HEK293 (cell line): Measurements from ENCODE around the gene RFX2.

ENCODE experiments used
- CTCF ChIA-PET: fragments of 350-600 bp; formaldehyde crosslinking; extraction: SDS; loops from one replicate; lab custom pipeline; 2021; ENCODE audit warnings: antibody characterized with exemption; lab: Yijun Ruan, JAX
- POLR2A ChIA-PET: fragments of 300-600 bp; formaldehyde crosslinking; extraction: SDS; loops from one replicate; lab custom pipeline; 2020; ENCODE audit warnings: antibody characterized with exemption, inconsistent platforms; lab: Yijun Ruan, JAX
- H3K27ac ChIP-seq: fragments of 200-500 bp; sonication (Bioruptor generic); 2 replicates; pipeline ENCODE4 v1.5.1; 2014; ENCODE audit warnings: low read depth, low read length, control low read depth, inconsistent platforms; ENCODE audit errors: extremely low read depth
- H3K36me3 ChIP-seq, 2 experiments: fragments of 200-500 bp in 1 of 2; sonication (Bioruptor generic) in 1 of 2; 1 replicate in 1 of 2; 2 replicates in 1 of 2; pipeline ENCODE4 v1.5.1; 2014 to 2017; ENCODE audit warnings: inconsistent platforms in 2 of 2, low read length in 2 of 2; ENCODE audit not compliant: control insufficient read depth in 2 of 2, insufficient read depth in 1 of 2
- H3K4me1 ChIP-seq: fragments of 200-500 bp; sonication (Bioruptor generic); 2 replicates; pipeline ENCODE4 v1.5.1; 2014; ENCODE audit warnings: mild to moderate bottlenecking, low read length, inconsistent platforms; ENCODE audit not compliant: control insufficient read depth, insufficient read depth
- H3K4me3 ChIP-seq: 2 replicates; pipeline ENCODE4 v1.5.1; 2011; ENCODE audit warnings: low read depth, mild to moderate bottlenecking, control low read depth, low read length, moderate library complexity
- H3K9me3 ChIP-seq: fragments of 200-500 bp; sonication (Bioruptor generic); 2 replicates; pipeline ENCODE4 v1.5.1; 2014; ENCODE audit warnings: low read depth, low read length, inconsistent platforms; ENCODE audit not compliant: control insufficient read depth, insufficient read depth
- BCL6B ChIP-seq: fragments of 450-650 bp; formaldehyde crosslinking; IDR thresholded peaks from 2 replicates; pipeline ENCODE4 v1.5.1; 2017; ENCODE audit warnings: missing biosample characterization, missing genetic modification characterization
- EGR2 ChIP-seq: fragments of 450-650 bp; formaldehyde crosslinking; IDR thresholded peaks from 2 replicates; pipeline ENCODE4 v1.5.1; 2016; ENCODE audit warnings: low read depth, missing biosample characterization, missing genetic modification characterization
- HOXC10 ChIP-seq: sonication (generic); formaldehyde crosslinking; IDR thresholded peaks from 2 replicates; pipeline ENCODE4 v1.8.1; 2023; ENCODE audit warnings: mild to moderate bottlenecking, missing genetic modification reagents
- KLF16 ChIP-seq: fragments of 450-650 bp; formaldehyde crosslinking; IDR thresholded peaks from 2 replicates; pipeline ENCODE4 v1.5.1; 2017; ENCODE audit warnings: missing biosample characterization, missing genetic modification characterization
- PBX3 ChIP-seq: sonication (generic); formaldehyde crosslinking; IDR thresholded peaks from 2 replicates; pipeline ENCODE4 v1.8.1; 2022; ENCODE audit warnings: mild to moderate bottlenecking, moderate library complexity, missing genetic modification reagents
- RBAK ChIP-seq: fragments of 450-650 bp; formaldehyde crosslinking; IDR thresholded peaks from 2 replicates; pipeline ENCODE4 v1.5.1; 2016; ENCODE audit warnings: missing biosample characterization, missing genetic modification characterization
- YY2 ChIP-seq: fragments of 450-650 bp; formaldehyde crosslinking; IDR thresholded peaks from 2 replicates; pipeline ENCODE4 v1.5.1; 2016; ENCODE audit warnings: missing biosample characterization, missing genetic modification characterization
- ZBTB11 ChIP-seq: fragments of 450-650 bp; formaldehyde crosslinking; conservative IDR thresholded peaks from 2 replicates; pipeline ENCODE4 v1.5.1; 2016; ENCODE audit warnings: low read depth, missing biosample characterization, missing genetic modification characterization
- ZBTB6 ChIP-seq: fragments of 450-650 bp; formaldehyde crosslinking; IDR thresholded peaks from 2 replicates; pipeline ENCODE4 v1.5.1; 2017; ENCODE audit warnings: missing biosample characterization, missing genetic modification characterization
- ZFP41 ChIP-seq: fragments of 450-650 bp; formaldehyde crosslinking; IDR thresholded peaks from 2 replicates; pipeline ENCODE4 v1.5.1; 2016; ENCODE audit warnings: missing biosample characterization, missing genetic modification characterization, borderline replicate concordance
- ZNF10 ChIP-seq: fragments of 450-650 bp; formaldehyde crosslinking; IDR thresholded peaks from 2 replicates; pipeline ENCODE4 v1.5.1; 2017; ENCODE audit warnings: missing biosample characterization, missing genetic modification characterization
- ZNF146 ChIP-seq: fragments of 450-650 bp; formaldehyde crosslinking; IDR thresholded peaks from 2 replicates; pipeline ENCODE4 v1.5.1; 2016; ENCODE audit warnings: missing biosample characterization, missing genetic modification characterization
- ZNF214 ChIP-seq: fragments of 450-650 bp; formaldehyde crosslinking; IDR thresholded peaks from 2 replicates; pipeline ENCODE4 v1.5.1; 2017; ENCODE audit warnings: missing biosample characterization, mild to moderate bottlenecking, missing genetic modification characterization, borderline replicate concordance
- ZNF223 ChIP-seq: fragments of 450-650 bp; formaldehyde crosslinking; IDR thresholded peaks from 2 replicates; pipeline ENCODE4 v1.5.1; 2016; ENCODE audit warnings: missing biosample characterization, missing genetic modification characterization
- ZNF302 ChIP-seq: fragments of 450-650 bp; formaldehyde crosslinking; IDR thresholded peaks from 2 replicates; pipeline ENCODE4 v1.5.1; 2016; ENCODE audit warnings: missing biosample characterization, missing genetic modification characterization, low read depth
- ZNF37A ChIP-seq: fragments of 450-650 bp; IDR thresholded peaks from 2 replicates; pipeline ENCODE4 v1.5.1; 2018; ENCODE audit warnings: missing biosample characterization, missing genetic modification characterization
- ZNF398 ChIP-seq: fragments of 450-650 bp; formaldehyde crosslinking; IDR thresholded peaks from 2 replicates; pipeline ENCODE4 v1.5.1; 2017; ENCODE audit warnings: missing biosample characterization, missing genetic modification characterization
- ZNF433 ChIP-seq: fragments of 450-650 bp; formaldehyde crosslinking; IDR thresholded peaks from 2 replicates; pipeline ENCODE4 v1.5.1; 2016; ENCODE audit warnings: missing biosample characterization, missing genetic modification characterization, low read depth
- ZNF48 ChIP-seq: fragments of 450-650 bp; formaldehyde crosslinking; IDR thresholded peaks from 2 replicates; pipeline ENCODE4 v1.5.1; 2016; ENCODE audit warnings: missing biosample characterization, missing genetic modification characterization
- ZNF530 ChIP-seq: fragments of 450-650 bp; formaldehyde crosslinking; IDR thresholded peaks from 2 replicates; pipeline ENCODE4 v1.5.1; 2016; ENCODE audit warnings: low read depth, missing biosample characterization, missing genetic modification characterization
- ZNF610 ChIP-seq: fragments of 450-650 bp; formaldehyde crosslinking; IDR thresholded peaks from 2 replicates; pipeline ENCODE4 v1.5.1; 2016; ENCODE audit warnings: missing biosample characterization, missing genetic modification characterization, borderline replicate concordance
- ZNF623 ChIP-seq: fragments of 450-650 bp; formaldehyde crosslinking; IDR thresholded peaks from 2 replicates; pipeline ENCODE4 v1.5.1; 2016; ENCODE audit warnings: missing biosample characterization, missing genetic modification characterization
- ZNF670 ChIP-seq: fragments of 450-650 bp; formaldehyde crosslinking; IDR thresholded peaks from 2 replicates; pipeline ENCODE4 v1.5.1; 2016; ENCODE audit warnings: missing biosample characterization, missing genetic modification characterization, low read depth
- ZNF701 ChIP-seq: fragments of 450-650 bp; formaldehyde crosslinking; IDR thresholded peaks from 2 replicates; pipeline ENCODE4 v1.5.1; 2016; ENCODE audit warnings: missing biosample characterization, missing genetic modification characterization
- ZNF704 ChIP-seq: fragments of 450-650 bp; formaldehyde crosslinking; IDR thresholded peaks from 2 replicates; pipeline ENCODE4 v1.5.1; 2016; ENCODE audit warnings: missing biosample characterization, missing genetic modification characterization

RFX2 gene

GRCh38 chr19:6092329-6093286 lies 17.7 kb downstream of the RFX2 start (continued):
- TF ChIP-seq ZNF214 (no peak), ZNF433 (tag by site-specific recombination) (no peak), HOXC10 (no peak), ZNF623 (tag by site-specific recombination) (no peak), ZNF670 (tag by site-specific recombination) (no peak), YY2 (no peak), PBX3 (no peak; the same call in 1 of the 2 replicates), BCL6B (tag by site-specific recombination) (no peak), ZNF398 (tag by site-specific recombination) (no peak), ZNF704 (no peak), ZNF146 (no peak), ZNF610 (tag by site-specific recombination) (no peak), RBAK (tag by site-specific recombination) (no peak), ZNF48 (tag by site-specific recombination) (no peak), KLF16 (tag by site-specific recombination) (no peak), ZNF701 (no peak)
- TF ChIP-seq, all 188 proteins: peak for 19

GRCh38 chr19:6091771-6092291 lies 18.5 kb downstream of the RFX2 start:
- Histone ChIP-seq H3K27ac (no peak overlapping the region), H3K4me1 (peaks cover 12% of the 10 kb centered on the region), H3K4me3 (no peak overlapping the region), H3K36me3 (no peaks in the 10 kb centered on the region), H3K9me3 (no peaks in the 10 kb centered on the region)
- no peak for TF ChIP-seq EGR2 (tag by site-specific recombination)
- no peak for TF ChIP-seq ZNF223
- TF ChIP-seq ZBTB11 (tag by site-specific recombination), result no peak
- TF ChIP-seq ZNF704, result no peak
- no peak for TF ChIP-seq ZNF10 (tag by site-specific recombination)
- TF ChIP-seq ZNF530 (tag by site-specific recombination), result no peak
- no peak for TF ChIP-seq ZFP41 (tag by site-specific recombination)
- no peak for TF ChIP-seq ZNF302 (tag by site-specific recombination)
- TF ChIP-seq ZBTB6 (tag by site-specific recombination), result no peak
- TF ChIP-seq ZNF670 (tag by site-specific recombination), result no peak
- TF ChIP-seq ZNF37A (tag by site-specific recombination), result no peak
- ChIA-PET CTCF (interaction anchor here (0.7 to 0.9 kb wide), 3 partner anchors 10 to 23 kb away, joined by 3 to 6 read pairs (median 5); no protein-coding TSS in a partner anchor), POLR2A (interaction anchor here (0.6 kb wide), 1 partner anchor 101 kb away, joined by 5 read pairs; no protein-coding TSS in a partner anchor)
